Esophagus squamous epithelium (tissue), 5 donors: ENCODE results near the gene NOTUM. TPM values are rescaled to one million over a fixed set of nuclear protein-coding genes. Genes with fewer than 3 reads are reported as not detected.

ENCODE experiments used
- DNase-seq: peaks from one replicate; lab custom pipeline; 2025; lab: John Stamatoyannopoulos, UW
- H3K27ac ChIP-seq, 4 donors: fragments of 200-600 bp; sonication (generic); one replicate each; pipeline ENCODE4 v1.5.1; 2016 to 2019; ENCODE audit warnings: mild to moderate bottlenecking in 1 of 4
- H3K27me3 ChIP-seq, 4 donors: fragments of 200-600 bp; sonication (generic); 1 replicate in 3 of 4; 2 replicates in 1 of 4; pipeline versions ENCODE4 v1.5.1 to v1.6.0; 2017 to 2021; ENCODE audit warnings: antibody characterized with exemption in 1 of 4
- H3K36me3 ChIP-seq, 3 donors: fragments of 200-600 bp; sonication (generic); one replicate each; pipeline ENCODE4 v1.5.1; 2016 to 2019
- H3K4me1 ChIP-seq, 3 donors: fragments of 200-600 bp; sonication (generic); one replicate each; pipeline ENCODE4 v1.5.1; 2017 to 2019
- H3K4me3 ChIP-seq, 4 donors: fragments of 200-600 bp; sonication (generic); 1 replicate in 3 of 4; 2 replicates in 1 of 4; pipeline ENCODE4 v1.5.1; 2016 to 2019; ENCODE audit warnings: mild to moderate bottlenecking in 2 of 4, moderate library complexity in 1 of 4
- H3K9me3 ChIP-seq, 3 donors: fragments of 200-600 bp; sonication (generic); one replicate each; pipeline ENCODE4 v1.5.1; 2016 to 2019
- POLR2A ChIP-seq, 4 donors: fragments of 450-650 bp; IDR thresholded peaks; one replicate each; pipeline ENCODE4 v1.6.1; 2017; ENCODE audit warnings: antibody characterized with exemption in 4 of 4, mild to moderate bottlenecking in 4 of 4, moderate library complexity in 3 of 4
- WGBS, 2 donors: methylation state at CpG; one replicate each; pipeline ENCODE4 v1.1.5; 2018; 5-methylcytosine and 5-hydroxymethylcytosine counted together
- intact Hi-C: fragments of 100-400 bp; cut with DNase I; formaldehyde crosslinking; loops from one replicate; pipeline ENCODE4 v1.15.0; 2022
- total RNA-seq, 4 donors: library from RNA; depleted of rRNA; stranded (reverse); fragments of >200 nt; gene quantifications; one replicate each; pipeline ENCODE4 v1.1.0, GENCODE V29; 2016
- TF ChIP-seq, protein P1 (sequence below), 6 experiments: fragments of 450-650 bp in 4 of 6; fragments of 200-600 bp in 2 of 6; sonication (generic) in 2 of 6; IDR thresholded peaks; one replicate each; pipeline ENCODE4 v1.5.1; 2016 to 2019; ENCODE audit warnings: antibody characterized with exemption in 6 of 6, mild to moderate bottlenecking in 4 of 6, moderate library complexity in 4 of 6
- donor health status: DM: yes; HTN: yes; CAD: no.

The NOTUM gene
- total RNA-seq, 4 donors from 2014 or later: 0.11 to 0.94 (median 0.19) TPM; not detected in 1

DNA sequence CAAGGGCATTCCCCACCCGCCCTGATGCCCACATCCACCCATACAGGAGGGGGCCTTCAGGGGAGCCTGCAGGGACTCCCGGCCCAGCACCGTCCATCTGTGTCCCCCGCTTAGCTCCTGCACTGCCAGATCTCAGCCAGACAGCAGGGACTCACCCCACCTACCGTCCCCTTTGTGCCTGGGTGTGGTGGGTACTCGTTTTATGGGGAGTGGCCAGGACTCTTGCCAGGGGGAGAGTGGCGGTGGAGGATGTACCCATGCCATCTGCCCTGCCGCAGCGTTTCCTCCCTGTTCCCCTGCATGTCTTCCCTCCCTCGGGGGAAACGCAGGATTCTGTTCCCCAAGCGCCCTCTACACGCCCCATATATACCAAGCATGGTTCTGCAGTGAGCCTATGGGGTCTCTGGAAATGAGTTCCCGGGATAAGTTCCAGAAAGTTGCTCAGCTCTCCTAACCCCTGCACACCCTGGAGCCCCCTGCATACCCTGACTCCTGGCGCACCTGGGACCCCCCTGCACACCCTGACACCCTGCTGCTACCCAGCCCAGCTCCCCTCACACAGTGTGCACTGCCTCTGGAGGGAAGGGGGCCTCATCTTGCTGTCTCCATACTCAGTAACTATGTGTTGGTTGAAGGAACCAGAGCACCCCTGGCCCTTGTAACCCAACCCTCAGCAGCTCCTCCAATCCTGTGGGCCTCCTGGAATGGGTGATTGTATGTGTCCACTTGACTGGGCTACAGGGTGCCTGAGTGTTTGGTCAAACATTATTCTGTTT lies 29.2 kb downstream of the NOTUM start:
- 22 to 39% methylated on average over 9 to 10 of the region's 15 CpGs for WGBS, 2 donors
- DNase-seq: no peak
- no peak for TF ChIP-seq POLR2A (IDR thresholded peaks at IDR 0.05)
- TF ChIP-seq, protein P1, sequence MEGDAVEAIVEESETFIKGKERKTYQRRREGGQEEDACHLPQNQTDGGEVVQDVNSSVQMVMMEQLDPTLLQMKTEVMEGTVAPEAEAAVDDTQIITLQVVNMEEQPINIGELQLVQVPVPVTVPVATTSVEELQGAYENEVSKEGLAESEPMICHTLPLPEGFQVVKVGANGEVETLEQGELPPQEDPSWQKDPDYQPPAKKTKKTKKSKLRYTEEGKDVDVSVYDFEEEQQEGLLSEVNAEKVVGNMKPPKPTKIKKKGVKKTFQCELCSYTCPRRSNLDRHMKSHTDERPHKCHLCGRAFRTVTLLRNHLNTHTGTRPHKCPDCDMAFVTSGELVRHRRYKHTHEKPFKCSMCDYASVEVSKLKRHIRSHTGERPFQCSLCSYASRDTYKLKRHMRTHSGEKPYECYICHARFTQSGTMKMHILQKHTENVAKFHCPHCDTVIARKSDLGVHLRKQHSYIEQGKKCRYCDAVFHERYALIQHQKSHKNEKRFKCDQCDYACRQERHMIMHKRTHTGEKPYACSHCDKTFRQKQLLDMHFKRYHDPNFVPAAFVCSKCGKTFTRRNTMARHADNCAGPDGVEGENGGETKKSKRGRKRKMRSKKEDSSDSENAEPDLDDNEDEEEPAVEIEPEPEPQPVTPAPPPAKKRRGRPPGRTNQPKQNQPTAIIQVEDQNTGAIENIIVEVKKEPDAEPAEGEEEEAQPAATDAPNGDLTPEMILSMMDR (IDR thresholded peaks at IDR 0.05): no peak

DNA sequence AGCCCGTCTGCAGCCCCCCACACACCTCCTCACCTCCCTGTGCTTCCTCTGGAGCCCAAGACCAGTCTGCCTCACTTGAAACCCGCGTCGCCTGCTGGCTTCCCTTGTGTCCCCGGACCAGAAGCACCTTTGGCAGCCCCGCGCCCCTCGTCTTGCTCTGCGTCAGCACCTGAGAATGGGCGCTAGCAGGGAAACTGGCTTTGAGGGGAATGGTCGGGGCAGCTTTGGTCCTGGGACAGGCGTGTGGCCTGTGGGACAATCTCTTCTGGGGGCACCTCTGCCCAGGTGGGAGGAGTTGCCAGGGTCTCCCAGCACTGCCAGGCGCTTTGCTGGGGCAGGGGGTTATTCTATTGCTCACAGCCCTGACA lies 29.8 kb downstream of the NOTUM start:
- no peak overlapping the region for H3K4me3 ChIP-seq
- intact Hi-C loops: no loop called here
- no peak overlapping the region for H3K27ac ChIP-seq
- no peak for TF ChIP-seq POLR2A (IDR thresholded peaks at IDR 0.05)
- TF ChIP-seq, protein P1 (IDR thresholded peaks at IDR 0.05): no peak
- no peak for DNase-seq
- 63 to 74% methylated on average over 4 to 8 of the region's 13 CpGs for WGBS, 2 donors
- peaks cover 0 to 33% (median 0%) of the 10 kb centered on the region in 4 donors for H3K27me3 ChIP-seq
- no peaks in the 10 kb centered on the region for H3K36me3 ChIP-seq
- no peaks in the 10 kb centered on the region for H3K9me3 ChIP-seq
- H3K4me1 ChIP-seq: peaks cover 11 to 41% (median 20%) of the 10 kb centered on the region in 3 donors

More for the DNA sequence above, 29.2 kb downstream of the NOTUM start:
- H3K4me1 ChIP-seq: peaks cover 13 to 42% (median 23%) of the 10 kb centered on the region in 3 donors
- peaks cover 0 to 37% (median 0%) of the 10 kb centered on the region in 4 donors for H3K27me3 ChIP-seq
- intact Hi-C loops: no loop called here
- H3K36me3 ChIP-seq: no peaks in the 10 kb centered on the region
- H3K4me3 ChIP-seq: no peak overlapping the region
- no peaks in the 10 kb centered on the region for H3K9me3 ChIP-seq
- H3K27ac ChIP-seq: no peak overlapping the region

DNA sequence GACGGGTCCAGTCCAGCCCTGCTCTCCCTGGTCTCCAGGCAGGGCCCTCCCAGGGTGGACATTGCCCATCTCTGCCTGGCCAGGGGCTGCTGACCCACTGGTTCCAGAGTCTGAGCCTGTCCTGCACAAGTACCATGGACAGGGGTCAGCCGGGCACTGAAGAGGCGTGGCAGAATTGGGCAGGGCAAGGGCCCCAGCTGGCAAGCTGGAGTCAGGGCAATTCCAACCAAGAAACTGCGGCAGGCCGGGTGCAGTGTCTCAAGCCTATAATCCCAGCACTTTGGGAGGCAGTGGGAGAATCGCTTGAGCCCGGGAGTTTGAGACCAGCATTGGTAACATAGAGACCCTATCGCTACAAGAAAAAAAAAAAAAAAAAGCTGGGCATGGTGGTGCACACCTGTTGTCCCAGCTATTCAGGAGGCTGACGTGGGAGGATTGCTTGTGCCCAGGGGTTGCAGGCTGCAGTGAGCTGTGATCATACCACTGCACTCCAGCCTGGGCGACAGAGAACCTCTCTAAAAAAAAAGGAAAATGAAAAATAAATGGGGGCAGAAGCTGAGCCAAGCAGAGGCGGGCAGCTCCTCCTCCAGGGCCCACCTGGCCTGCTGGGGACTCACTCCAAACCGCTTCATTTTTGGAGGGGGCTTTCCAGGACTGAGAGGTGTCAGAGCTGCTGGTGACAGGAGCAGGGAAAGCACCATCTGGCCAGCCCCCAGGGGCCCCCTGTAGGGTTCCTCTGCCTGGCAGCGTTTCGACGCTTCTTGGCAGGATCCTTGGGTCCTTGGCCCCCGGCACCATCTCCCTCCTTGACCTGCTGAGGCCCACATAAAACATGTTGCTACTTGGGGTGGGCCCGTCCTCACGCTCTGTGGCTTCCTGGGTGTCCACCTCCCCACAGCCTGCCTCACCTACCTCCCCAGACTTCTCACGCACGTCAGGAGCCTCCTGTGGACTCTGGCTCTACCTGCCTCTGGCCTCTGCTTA lies 30.6 kb downstream of the NOTUM start:
- TF ChIP-seq POLR2A (IDR thresholded peaks at IDR 0.05): no peak
- TF ChIP-seq, protein P1 (IDR thresholded peaks at IDR 0.05): no peak
- 56 to 58% methylated on average over 14 to 16 of the region's 20 CpGs for WGBS, 2 donors
- Histone ChIP-seq H3K27ac (no peak overlapping the region), H3K36me3 (no peaks in the 10 kb centered on the region), H3K27me3 (peaks cover 0 to 33% (median 0%) of the 10 kb centered on the region in 4 donors), H3K4me1 (peaks cover 18 to 44% (median 27%) of the 10 kb centered on the region in 3 donors), H3K4me3 (no peak overlapping the region), H3K9me3 (no peaks in the 10 kb centered on the region)
- DNase-seq: no peak
- intact Hi-C loops: no loop called here

DNA sequence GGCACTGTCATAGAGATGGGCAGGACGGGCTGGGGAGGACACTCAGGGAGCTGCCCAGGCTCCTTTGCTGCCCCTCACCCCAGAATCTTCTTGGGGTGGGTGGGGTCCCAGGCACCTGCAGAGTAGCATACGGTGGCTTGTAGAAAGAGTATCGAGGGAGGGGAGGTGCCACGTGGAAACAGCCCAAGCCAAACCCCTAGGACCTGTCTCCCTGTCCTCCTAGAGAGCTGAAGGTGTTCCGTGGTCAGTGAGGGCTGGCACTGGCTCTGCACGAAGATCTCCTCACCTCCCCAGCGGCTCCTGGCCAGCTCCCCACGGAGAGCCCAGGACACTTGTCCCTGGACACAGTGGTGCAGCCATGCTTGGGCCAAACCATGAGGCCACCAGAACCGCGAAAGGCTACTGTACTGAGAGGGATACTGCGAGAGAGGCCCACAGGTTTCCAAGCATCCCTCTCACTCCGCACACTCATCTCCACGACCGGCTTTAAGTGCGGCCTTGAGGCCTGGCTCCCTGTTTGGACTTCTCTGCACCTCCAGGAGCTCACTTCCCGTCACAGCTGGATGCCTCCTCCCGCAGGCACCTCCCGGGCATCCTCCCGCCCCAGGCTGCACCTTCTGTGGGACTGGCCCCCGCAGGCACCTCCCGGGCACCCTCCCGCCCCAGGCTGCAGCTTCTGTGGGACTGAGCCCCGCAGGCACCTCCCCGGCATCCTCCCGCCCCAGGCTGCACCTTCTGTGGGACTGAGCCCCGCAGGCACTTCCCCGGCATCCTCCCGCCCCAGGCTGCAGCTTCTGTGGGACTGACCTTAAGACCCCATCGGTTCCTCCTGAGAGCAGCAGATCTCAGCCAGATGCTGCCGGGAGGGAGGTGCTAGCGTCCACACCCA lies 31.5 kb downstream of the NOTUM start:
- Histone ChIP-seq H3K4me1 (peaks cover 28 to 54% (median 36%) of the 10 kb centered on the region in 3 donors), H3K4me3 (no peak overlapping the region), H3K9me3 (no peaks in the 10 kb centered on the region), H3K27me3 (peaks cover 0 to 33% (median 0%) of the 10 kb centered on the region in 4 donors), H3K36me3 (no peaks in the 10 kb centered on the region), H3K27ac (no peak overlapping the region)
- intact Hi-C loops: no loop called here
- WGBS, 2 donors: 74 to 80% methylated on average over 4 to 9 of the region's 31 CpGs
- no peak for DNase-seq
- TF ChIP-seq, protein P1 (IDR thresholded peaks at IDR 0.05): no peak
- no peak for TF ChIP-seq POLR2A (IDR thresholded peaks at IDR 0.05)
